HG02642 (cell line): Measurements from ENCODE around the gene TEX35.

Experiments used
- ATAC-seq: cut with Tn5 transposase; IDR thresholded peaks from one replicate; pipeline ENCODE4 v1.9.1; 2021; ENCODE audit warnings: mild to moderate bottlenecking; ENCODE audit not compliant: unreplicated experiment, poor library complexity

Gene TEX35

GRCh38 chr1:178565586-178565985, 52.7 kb downstream of the TEX35 start:
- no peak for ATAC-seq

- peak; percentile 94 for ATAC-seq
Measured at GRCh38 chr1:178566187-178566586, 53.3 kb downstream of the TEX35 start.

- ATAC-seq = no peak
Measured at GRCh38 chr1:178571807-178572206, 58.9 kb downstream of the TEX35 start.
